Progenitor cell of endocrine pancreas (in vitro differentiated cells): Measurements from ENCODE around the gene GPR35. TPM values are rescaled to one million over a fixed set of nuclear protein-coding genes. Genes with fewer than 3 reads are reported as not detected.
A peak's percentile ranks its signal among the peaks of the same experiment; 100 is the strongest.

Experiments used
- DNase-seq: peaks from one replicate; pipeline ENCODE4 v3.0.0; 2021; ENCODE audit warnings: low spot score; ENCODE audit not compliant: unreplicated experiment
- H3K27ac Mint-ChIP-seq: 2 replicates; pipeline ENCODE4 v1.8.0; 2021; ENCODE audit warnings: mild to moderate bottlenecking, moderate library complexity, mixed read lengths
- H3K27me3 Mint-ChIP-seq: 2 replicates; pipeline ENCODE4 v1.8.0; 2021; ENCODE audit warnings: mixed read lengths
- H3K36me3 Mint-ChIP-seq: 2 replicates; pipeline ENCODE4 v1.8.0; 2022; ENCODE audit warnings: mixed read lengths; ENCODE audit not compliant: insufficient read depth
- H3K4me1 Mint-ChIP-seq: 2 replicates; pipeline ENCODE4 v1.8.0; 2021; ENCODE audit warnings: low read depth, mixed read lengths
- H3K4me3 Mint-ChIP-seq: 2 replicates; pipeline ENCODE4 v1.8.0; 2021; ENCODE audit warnings: low read depth, mild to moderate bottlenecking, moderate library complexity, mixed read lengths
- H3K9me3 Mint-ChIP-seq: 2 replicates; pipeline ENCODE4 v1.8.0; 2021; ENCODE audit warnings: low read depth, mixed read lengths
- long read RNA-seq: library from polyadenylated mRNA; unstranded; transcript quantifications from one replicate; pipeline ENCODE4 v2.0.0, GENCODE V29; 2020
- total RNA-seq: library from RNA; stranded (reverse); gene quantifications from 2 replicates; pipeline ENCODE4 v1.2.1, GENCODE V29; 2021
- TF ChIP-seq, protein P1 (sequence below): fragments of 200-600 bp; sonication (generic); IDR thresholded peaks from one replicate; pipeline ENCODE4 v1.5.0; 2021; ENCODE audit warnings: antibody characterized with exemption, mild to moderate bottlenecking; ENCODE audit not compliant: unreplicated experiment

The GPR35 gene, protein sequence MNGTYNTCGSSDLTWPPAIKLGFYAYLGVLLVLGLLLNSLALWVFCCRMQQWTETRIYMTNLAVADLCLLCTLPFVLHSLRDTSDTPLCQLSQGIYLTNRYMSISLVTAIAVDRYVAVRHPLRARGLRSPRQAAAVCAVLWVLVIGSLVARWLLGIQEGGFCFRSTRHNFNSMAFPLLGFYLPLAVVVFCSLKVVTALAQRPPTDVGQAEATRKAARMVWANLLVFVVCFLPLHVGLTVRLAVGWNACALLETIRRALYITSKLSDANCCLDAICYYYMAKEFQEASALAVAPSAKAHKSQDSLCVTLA
- total RNA-seq = 5.8 and 6.5 TPM in 2 replicates
- long read RNA-seq, partial matches to known transcripts = 0 of 2 reads
- long read RNA-seq, other reads (novel, unspliced or antisense) = 1 of 2 reads

DNA sequence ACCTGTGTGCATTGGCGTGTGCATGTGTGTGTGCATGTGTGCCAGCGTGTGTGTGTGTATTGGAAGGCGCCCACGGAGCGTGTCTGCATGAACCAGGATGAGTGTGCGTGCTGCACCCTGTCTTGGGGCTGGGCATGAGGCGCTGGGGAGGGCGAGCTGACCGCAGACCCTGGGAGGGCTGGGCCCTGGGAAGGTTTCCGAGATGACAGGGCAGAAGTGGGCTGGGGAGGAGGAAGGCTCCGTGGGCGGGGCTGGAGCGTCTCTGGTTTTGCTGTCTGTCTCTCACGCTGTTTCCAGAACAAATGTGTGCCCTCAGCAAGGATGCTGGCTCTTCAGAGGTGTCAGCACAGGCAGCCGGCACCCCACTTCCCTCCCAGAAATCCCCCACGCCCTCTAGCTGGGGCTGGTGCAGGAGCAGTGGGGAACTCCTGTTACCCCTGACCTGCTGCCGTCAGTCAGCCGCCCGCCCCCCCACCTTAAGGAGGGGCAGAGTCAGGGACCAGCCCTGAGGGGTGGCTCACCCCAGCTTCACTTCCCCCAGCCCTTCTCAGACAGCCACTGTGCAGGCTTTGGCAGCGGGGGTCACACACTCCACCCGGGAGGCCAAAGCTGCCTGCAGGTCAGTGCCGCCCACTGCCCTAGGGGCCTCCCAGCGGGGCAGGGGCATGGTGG is at the start of gene GPR35:
GPR35 (plus strand) TSS at position 531 of the 672 bp plus-strand sequence. CDS start 4,473 bp downstream, outside the sequence.
- Mint-ChIP-seq H3K36me3 (peaks cover 3% of the 10 kb centered on the region), H3K27me3 (no peaks in the 10 kb centered on the region), H3K4me3 (no peak within 1 kb of the TSS), H3K9me3 (no peaks in the 10 kb centered on the region), H3K27ac (peak within 1 kb of the TSS; percentile 10), H3K4me1 (no peaks in the 10 kb centered on the region)
- TF ChIP-seq, protein P1, sequence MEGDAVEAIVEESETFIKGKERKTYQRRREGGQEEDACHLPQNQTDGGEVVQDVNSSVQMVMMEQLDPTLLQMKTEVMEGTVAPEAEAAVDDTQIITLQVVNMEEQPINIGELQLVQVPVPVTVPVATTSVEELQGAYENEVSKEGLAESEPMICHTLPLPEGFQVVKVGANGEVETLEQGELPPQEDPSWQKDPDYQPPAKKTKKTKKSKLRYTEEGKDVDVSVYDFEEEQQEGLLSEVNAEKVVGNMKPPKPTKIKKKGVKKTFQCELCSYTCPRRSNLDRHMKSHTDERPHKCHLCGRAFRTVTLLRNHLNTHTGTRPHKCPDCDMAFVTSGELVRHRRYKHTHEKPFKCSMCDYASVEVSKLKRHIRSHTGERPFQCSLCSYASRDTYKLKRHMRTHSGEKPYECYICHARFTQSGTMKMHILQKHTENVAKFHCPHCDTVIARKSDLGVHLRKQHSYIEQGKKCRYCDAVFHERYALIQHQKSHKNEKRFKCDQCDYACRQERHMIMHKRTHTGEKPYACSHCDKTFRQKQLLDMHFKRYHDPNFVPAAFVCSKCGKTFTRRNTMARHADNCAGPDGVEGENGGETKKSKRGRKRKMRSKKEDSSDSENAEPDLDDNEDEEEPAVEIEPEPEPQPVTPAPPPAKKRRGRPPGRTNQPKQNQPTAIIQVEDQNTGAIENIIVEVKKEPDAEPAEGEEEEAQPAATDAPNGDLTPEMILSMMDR = no peak
- no peak for DNase-seq

DNA sequence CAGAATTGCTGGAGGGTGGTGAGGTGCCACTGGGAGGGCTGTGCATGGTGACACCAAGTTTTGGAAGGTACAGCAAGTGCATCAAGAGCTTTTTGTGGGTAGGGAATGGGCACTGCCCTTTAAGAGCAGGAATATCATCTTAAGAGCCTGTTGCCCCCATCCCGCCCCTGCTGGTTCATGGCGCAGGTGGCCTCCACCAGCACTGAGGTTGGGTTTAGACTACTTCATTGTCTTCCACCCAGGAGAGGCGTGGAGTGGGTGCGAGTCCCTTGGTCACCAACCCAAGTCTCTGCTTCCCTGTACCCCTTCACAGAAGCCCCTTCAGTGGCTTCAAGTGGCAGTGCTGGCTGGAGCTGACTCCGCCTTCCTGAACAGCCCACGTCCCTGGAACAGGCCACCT is 49.2 kb upstream of the GPR35 start:
- H3K27me3 Mint-ChIP-seq = no peaks in the 10 kb centered on the region
- H3K36me3 Mint-ChIP-seq = peaks cover 3% of the 10 kb centered on the region
- no peak overlapping the region for H3K27ac Mint-ChIP-seq
- peaks cover 3% of the 10 kb centered on the region for H3K4me1 Mint-ChIP-seq
- H3K9me3 Mint-ChIP-seq = no peaks in the 10 kb centered on the region
- no peak for DNase-seq
- H3K4me3 Mint-ChIP-seq = no peak overlapping the region
- TF ChIP-seq, protein P1 = no peak

DNA sequence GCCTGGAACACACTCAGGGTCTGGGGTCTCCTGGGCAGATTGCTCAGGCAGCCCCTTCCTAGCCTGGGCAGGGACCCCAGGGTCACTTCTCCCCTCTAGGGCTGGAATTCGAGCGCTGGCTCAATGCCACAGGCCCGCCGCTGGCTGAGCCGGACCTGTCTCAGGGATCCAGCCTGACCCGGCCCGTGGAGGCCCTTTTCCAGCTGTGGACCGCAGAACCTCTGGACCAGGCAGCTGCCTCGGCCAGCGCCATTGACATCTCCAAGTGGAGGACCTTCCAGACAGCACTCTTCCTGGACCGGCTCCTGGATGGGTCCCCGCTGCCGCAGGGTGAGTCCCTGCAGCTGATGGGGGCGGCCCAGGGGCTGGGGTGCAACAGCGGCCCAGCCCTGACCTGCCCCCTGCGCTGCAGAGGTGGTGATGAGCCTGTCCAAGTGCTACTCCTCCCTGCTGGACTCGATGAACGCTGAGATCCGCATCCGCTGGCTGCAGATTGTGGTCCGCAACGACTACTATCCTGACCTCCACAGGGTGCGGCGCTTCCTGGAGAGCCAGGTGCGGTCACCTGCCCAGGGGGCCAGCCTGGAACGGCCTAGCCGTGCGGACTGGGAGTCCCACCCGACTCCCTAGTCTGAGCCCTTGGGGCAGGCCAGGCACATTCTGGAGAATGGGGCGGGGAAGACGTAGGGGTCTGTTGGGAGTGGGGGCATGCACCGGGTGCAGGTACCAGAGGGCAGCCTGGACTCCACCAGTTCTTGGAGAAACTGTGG is 48.7 kb upstream of the GPR35 start:
- peaks cover 3% of the 10 kb centered on the region for H3K4me1 Mint-ChIP-seq
- TF ChIP-seq, protein P1 = no peak
- no peaks in the 10 kb centered on the region for H3K9me3 Mint-ChIP-seq
- H3K4me3 Mint-ChIP-seq = no peak overlapping the region
- H3K36me3 Mint-ChIP-seq = peaks cover 4% of the 10 kb centered on the region
- H3K27me3 Mint-ChIP-seq = no peaks in the 10 kb centered on the region
- H3K27ac Mint-ChIP-seq = no peak overlapping the region
- no peak for DNase-seq

DNA sequence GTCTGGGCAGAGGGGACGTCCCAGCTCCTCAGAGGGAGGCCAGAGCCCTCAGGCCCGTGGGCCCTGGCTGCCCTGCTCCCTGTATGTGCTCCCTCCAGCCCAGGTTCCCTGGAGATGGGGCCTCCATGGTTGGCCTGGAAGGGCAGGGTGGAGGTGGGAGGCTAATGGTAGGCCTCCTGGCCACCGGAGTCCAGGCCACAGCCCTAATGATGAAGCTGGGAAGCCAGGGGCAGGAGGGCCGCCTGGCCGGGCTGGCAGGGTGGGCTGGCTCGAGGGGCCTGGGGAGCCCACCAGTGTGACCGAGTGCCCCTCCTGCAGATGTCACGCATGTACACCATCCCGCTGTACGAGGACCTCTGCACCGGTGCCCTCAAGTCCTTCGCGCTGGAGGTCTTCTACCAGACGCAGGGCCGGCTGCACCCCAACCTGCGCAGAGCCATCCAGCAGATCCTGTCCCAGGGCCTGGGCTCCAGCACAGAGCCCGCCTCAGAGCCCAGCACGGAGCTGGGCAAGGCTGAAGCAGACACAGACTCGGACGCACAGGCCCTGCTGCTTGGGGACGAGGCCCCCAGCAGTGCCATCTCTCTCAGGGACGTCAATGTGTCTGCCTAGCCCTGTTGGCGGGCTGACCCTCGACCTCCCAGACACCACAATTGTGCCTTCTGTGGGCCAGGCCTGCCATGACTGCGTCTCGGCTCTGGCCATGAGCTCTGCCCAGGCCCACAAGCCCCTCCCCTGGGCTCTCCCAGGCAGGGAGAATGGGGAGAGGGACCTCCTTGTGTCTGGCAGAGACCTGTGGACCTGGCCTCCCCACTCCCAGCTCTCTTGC is 47.8 kb upstream of the GPR35 start:
- Mint-ChIP-seq H3K27me3 (no peaks in the 10 kb centered on the region), H3K27ac (no peak overlapping the region), H3K9me3 (no peaks in the 10 kb centered on the region), H3K4me3 (no peak overlapping the region), H3K36me3 (peaks cover 7% of the 10 kb centered on the region), H3K4me1 (peaks cover 3% of the 10 kb centered on the region)
- no peak for DNase-seq
- TF ChIP-seq, protein P1 = no peak

DNA sequence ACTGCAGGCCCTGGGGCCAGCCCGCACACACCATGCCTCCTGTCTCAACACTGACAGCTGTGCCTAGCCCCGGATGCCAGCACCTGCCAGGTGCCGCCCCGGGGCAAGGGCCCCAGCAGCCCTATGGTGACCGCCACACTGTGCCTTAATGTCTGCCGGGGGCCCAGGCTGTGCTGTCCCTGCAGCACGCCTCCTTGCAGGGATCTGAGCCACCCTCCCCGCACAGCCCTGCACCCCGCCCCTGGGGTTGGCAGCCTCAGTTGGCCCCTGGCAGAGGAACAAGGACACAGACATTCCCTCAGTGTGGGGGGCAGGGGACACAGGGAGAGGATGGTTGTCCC is 47.2 kb upstream of the GPR35 start:
- Mint-ChIP-seq H3K9me3 (no peaks in the 10 kb centered on the region), H3K4me1 (peaks cover 3% of the 10 kb centered on the region), H3K27me3 (no peaks in the 10 kb centered on the region), H3K4me3 (no peak overlapping the region), H3K36me3 (peaks cover 7% of the 10 kb centered on the region), H3K27ac (no peak overlapping the region)
- no peak for DNase-seq
- TF ChIP-seq, protein P1 = no peak
